ENCODE results near the gene PPP1R12B.
"Not testable (repeated sequence)": the region's sequence is repeated elsewhere in the genome, so short reads cannot be mapped to it uniquely, and the experiment has no call there.

GRCh38 chr1:202352583-202353197 is 4.2 kb downstream of the PPP1R12B start:
- TF ChIP-seq CTCF (conservative IDR thresholded peaks at IDR 0.05 in 1 of 2, IDR thresholded peaks at IDR 0.05 in 1 of 2; ENCODE audit: low read depth in 1 of 2, low read length in 2 of 2); EZH2 (IDR thresholded peaks at IDR 0.05; ENCODE audit: low read length, missing control alignments): not testable (repeated sequence)
